SK-N-SH (cell line): ENCODE data around the gene CYB561A3. TPM values are rescaled to one million over a fixed set of nuclear protein-coding genes. Genes with fewer than 3 reads are reported as not detected.

Source experiments
- CTCF ChIA-PET: fragments of 300-600, 350-600 bp; formaldehyde crosslinking; extraction: SDS; loops from one replicate; lab custom pipeline; 2021; lab: Yijun Ruan, JAX
- POLR2A ChIA-PET: fragments of 350-600 bp; sonication (Branson Sonifier 250); formaldehyde crosslinking; extraction: SDS; loops from one replicate; lab custom pipeline; 2020; ENCODE audit warnings: antibody characterized with exemption, inconsistent platforms; lab: Yijun Ruan, JAX
- DNase-seq: peaks from one replicate; pipeline ENCODE4 v3.0.0; 2012
- H2AFZ ChIP-seq: fragments of 200-600 bp; sonication (generic); 2 replicates; pipeline ENCODE4 v1.8.1; 2016; ENCODE audit warnings: antibody characterized with exemption, mild to moderate bottlenecking, low read depth
- H3F3A ChIP-seq: fragments of 200-600 bp; sonication (generic); replicated peaks from 2 replicates; pipeline ENCODE3; 2016; ENCODE audit warnings: antibody characterized with exemption, mild to moderate bottlenecking; ENCODE audit not compliant: insufficient read depth
- H3K27ac ChIP-seq, 2 experiments: fragments of 200-500 bp in 1 of 2; fragments of 200-600 bp in 1 of 2; sonication (Bioruptor generic) in 1 of 2; sonication (generic), shearing (Covaris generic) in 1 of 2; 2 replicates each; pipeline versions ENCODE4 v1.5.1 to v1.6.1; 2014 to 2016; ENCODE audit warnings: low read depth in 2 of 2, inconsistent platforms in 1 of 2, low read length in 1 of 2, mild to moderate bottlenecking in 1 of 2, mixed read lengths in 1 of 2
- H3K27me3 ChIP-seq: fragments of 200-600 bp; sonication (generic), shearing (Covaris generic); 2 replicates; pipeline ENCODE4 v1.6.1; 2016; ENCODE audit warnings: mixed run types; ENCODE audit not compliant: insufficient read depth
- H3K36me3 ChIP-seq, 2 experiments: fragments of 200-500 bp in 1 of 2; fragments of 200-600 bp in 1 of 2; sonication (Bioruptor generic) in 1 of 2; sonication (generic) in 1 of 2; replicated peaks in 1 of 2; 2 replicates each; pipeline versions ENCODE3 to v1.5.1; 2014 to 2016; ENCODE audit warnings: low read length in 1 of 2, mild to moderate bottlenecking in 1 of 2; ENCODE audit not compliant: insufficient read depth in 2 of 2, control insufficient read depth in 1 of 2
- H3K4me1 ChIP-seq, 2 experiments: fragments of 200-500 bp in 1 of 2; fragments of 200-600 bp in 1 of 2; sonication (Bioruptor generic) in 1 of 2; sonication (generic), shearing (Covaris generic) in 1 of 2; 2 replicates each; pipeline versions ENCODE4 v1.5.1 to v1.6.1; 2014 to 2016; ENCODE audit warnings: low read depth in 1 of 2, low read length in 1 of 2, mixed run types in 1 of 2; ENCODE audit not compliant: insufficient read depth in 2 of 2, control insufficient read depth in 1 of 2
- H3K4me2 ChIP-seq: fragments of 200-600 bp; sonication (generic), shearing (Covaris generic); 2 replicates; pipeline ENCODE4 v1.6.1; 2017; ENCODE audit warnings: mixed run types
- H3K4me3 ChIP-seq, 2 experiments: fragments of 200-500 bp in 1 of 2; fragments of 200-600 bp in 1 of 2; sonication (Bioruptor generic) in 1 of 2; sonication (generic), shearing (Covaris generic) in 1 of 2; 2 replicates each; pipeline versions ENCODE4 v1.5.1 to v1.8.1; 2014 to 2016; ENCODE audit warnings: low read depth in 2 of 2, inconsistent platforms in 1 of 2, low read length in 1 of 2, mild to moderate bottlenecking in 1 of 2, mixed read lengths in 1 of 2, moderate library complexity in 1 of 2
- H3K79me2 ChIP-seq: fragments of 200-600 bp; sonication (generic); 2 replicates; pipeline ENCODE4 v1.8.1; 2017; ENCODE audit warnings: mild to moderate bottlenecking; ENCODE audit not compliant: insufficient read depth
- H3K9ac ChIP-seq: fragments of 200-600 bp; sonication (generic); 2 replicates; pipeline ENCODE4 v1.6.1; 2017; ENCODE audit warnings: mixed run types
- H3K9me2 ChIP-seq: fragments of 200-600 bp; sonication (generic); 2 replicates; pipeline ENCODE4 v1.6.1; 2017; ENCODE audit warnings: mixed run types
- H3K9me3 ChIP-seq: fragments of 200-600 bp; sonication (generic); 2 replicates; pipeline ENCODE4 v1.6.1; 2017; ENCODE audit warnings: mixed run types, mild to moderate bottlenecking, moderate library complexity
- H4K20me1 ChIP-seq: fragments of 200-600 bp; sonication (generic); 2 replicates; pipeline ENCODE4 v1.6.1; 2017; ENCODE audit warnings: mild to moderate bottlenecking, mixed run types; ENCODE audit not compliant: insufficient read depth
- EZH2phosphoT487 ChIP-seq: fragments of 200-600 bp; sonication (generic); IDR thresholded peaks from 2 replicates; pipeline ENCODE4 v1.6.1; 2017; ENCODE audit warnings: low read depth, mixed run types, mild to moderate bottlenecking, antibody characterized with exemption, moderate library complexity, borderline replicate concordance
- FOXJ3 ChIP-seq: sonication (generic); formaldehyde crosslinking; IDR thresholded peaks from 2 replicates; pipeline ENCODE4 v1.5.1; 2020; ENCODE audit warnings: mild to moderate bottlenecking, missing genetic modification reagents
- GABPA ChIP-seq: IDR thresholded peaks from 2 replicates; pipeline ENCODE4 v1.4.0; 2012; ENCODE audit warnings: low read depth, mild to moderate bottlenecking
- GATA2 ChIP-seq: sonication (generic); formaldehyde crosslinking; IDR thresholded peaks from 2 replicates; pipeline ENCODE4 v1.5.0; 2020; ENCODE audit warnings: mild to moderate bottlenecking, missing genetic modification reagents
- IRF3 ChIP-seq: fragments of 150-350 bp; IDR thresholded peaks from 2 replicates; pipeline ENCODE4 v1.6.1; 2016; ENCODE audit warnings: mild to moderate bottlenecking, low read depth, low read length
- RAD21 ChIP-seq: IDR thresholded peaks from 2 replicates; pipeline ENCODE4 v1.6.1; 2012; ENCODE audit warnings: mild to moderate bottlenecking, low read length
- REST ChIP-seq: IDR thresholded peaks from 2 replicates; pipeline ENCODE4 v1.6.1; 2012; ENCODE audit warnings: mild to moderate bottlenecking, low read depth, low read length, moderate library complexity
- RXRA ChIP-seq: IDR thresholded peaks from 2 replicates; pipeline ENCODE4 v1.4.0; 2012; ENCODE audit warnings: low read depth, mild to moderate bottlenecking, borderline replicate concordance
- SIN3A ChIP-seq: IDR thresholded peaks from 2 replicates; pipeline ENCODE4 v1.6.1; 2012; ENCODE audit warnings: low read depth, mild to moderate bottlenecking, low read length, moderate library complexity, borderline replicate concordance
- SMC3 ChIP-seq: IDR thresholded peaks from 2 replicates; pipeline ENCODE4 v1.6.1; 2012; ENCODE audit warnings: low read depth, low read length, improper control_type of control experiment
- TAF1 ChIP-seq: IDR thresholded peaks from 2 replicates; pipeline ENCODE4 v1.6.1; 2012; ENCODE audit warnings: low read depth, mild to moderate bottlenecking, low read length, moderate library complexity, borderline replicate concordance
- TCF12 ChIP-seq: IDR thresholded peaks from 2 replicates; pipeline ENCODE4 v1.4.0; 2012
- TEAD4 ChIP-seq: IDR thresholded peaks from 2 replicates; pipeline ENCODE4 v1.4.0; 2012; ENCODE audit warnings: mild to moderate bottlenecking, borderline replicate concordance; ENCODE audit not compliant: insufficient read depth
- USF2 ChIP-seq: fragments of 150-350 bp; IDR thresholded peaks from 2 replicates; pipeline ENCODE4 v1.6.1; 2017; ENCODE audit warnings: antibody characterized with exemption, low read length, low read depth, borderline replicate concordance
- YY1 ChIP-seq: IDR thresholded peaks from 2 replicates; pipeline ENCODE4 v1.4.0; 2012; ENCODE audit warnings: low read depth, mild to moderate bottlenecking
- WGBS: methylation state at CpG from one replicate; pipeline ENCODE4 v1.1.6; 2017; ENCODE audit warnings: low lambda C conversion rate; 5-methylcytosine and 5-hydroxymethylcytosine counted together
- polyA plus RNA-seq, 3 experiments: library from polyadenylated mRNA; depleted of rRNA; stranded (reverse); fragments of >200 nt; gene quantifications; 2 replicates each; pipeline ENCODE4 v1.2.3, GENCODE V29; 2012
- TF ChIP-seq, protein P1 (sequence below): IDR thresholded peaks from 2 replicates; pipeline ENCODE4; 2012

Gene CYB561A3
- polyA plus RNA-seq, 1 of the 3 experiments (the other 2 are of a cell fraction), result 76.4 TPM

DNA sequence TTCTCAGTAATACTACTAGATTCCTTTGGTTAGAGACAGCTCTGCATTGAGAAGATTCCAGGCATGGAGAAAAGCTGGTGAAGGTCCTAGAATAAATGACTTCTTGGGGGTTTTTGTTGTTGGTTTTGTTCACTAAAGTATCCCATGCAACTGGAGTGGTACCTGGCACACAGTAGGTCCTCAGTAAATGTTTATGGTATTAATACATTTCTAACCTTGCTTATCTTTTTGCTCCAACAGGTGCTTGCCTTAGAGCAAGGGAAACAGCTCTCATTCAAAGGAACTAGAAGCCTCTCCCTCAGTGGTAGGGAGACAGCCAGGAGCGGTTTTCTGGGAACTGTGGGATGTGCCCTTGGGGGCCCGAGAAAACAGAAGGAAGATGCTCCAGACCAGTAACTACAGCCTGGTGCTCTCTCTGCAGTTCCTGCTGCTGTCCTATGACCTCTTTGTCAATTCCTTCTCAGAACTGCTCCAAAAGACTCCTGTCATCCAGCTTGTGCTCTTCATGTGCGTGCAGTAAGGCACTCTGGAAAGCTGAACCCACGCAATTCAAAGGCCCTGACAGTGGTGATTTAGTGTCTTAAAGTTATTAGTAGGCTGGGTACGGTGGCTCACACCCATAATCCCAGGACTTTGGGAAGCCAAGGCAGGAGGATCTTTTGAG is 2.5 kb upstream of the CYB561A3 start:
- Histone ChIP-seq H3K9me2 (no peaks in the 10 kb centered on the region), H4K20me1 (no peaks in the 10 kb centered on the region), H3K9ac (no peak overlapping the region), H3K9me3 (no peaks in the 10 kb centered on the region), H3K27ac (no peak overlapping the region), H3K79me2 (peaks cover 43% of the 10 kb centered on the region), H2AFZ (no peak overlapping the region), H3K36me3 (peaks cover 38 to 47% of the 10 kb centered on the region in 2 experiments), H3K4me1 (peaks cover 10 to 14% of the 10 kb centered on the region in 2 experiments; a peak in 3 of 4 replicates), H3F3A (peaks cover 14% of the 10 kb centered on the region), H3K4me2 (no peak overlapping the region), H3K4me3 (no peak overlapping the region), H3K27me3 (no peaks in the 10 kb centered on the region)
- DNase-seq, result no peak
- no peak for TF ChIP-seq TCF12
- TF ChIP-seq, protein P1, sequence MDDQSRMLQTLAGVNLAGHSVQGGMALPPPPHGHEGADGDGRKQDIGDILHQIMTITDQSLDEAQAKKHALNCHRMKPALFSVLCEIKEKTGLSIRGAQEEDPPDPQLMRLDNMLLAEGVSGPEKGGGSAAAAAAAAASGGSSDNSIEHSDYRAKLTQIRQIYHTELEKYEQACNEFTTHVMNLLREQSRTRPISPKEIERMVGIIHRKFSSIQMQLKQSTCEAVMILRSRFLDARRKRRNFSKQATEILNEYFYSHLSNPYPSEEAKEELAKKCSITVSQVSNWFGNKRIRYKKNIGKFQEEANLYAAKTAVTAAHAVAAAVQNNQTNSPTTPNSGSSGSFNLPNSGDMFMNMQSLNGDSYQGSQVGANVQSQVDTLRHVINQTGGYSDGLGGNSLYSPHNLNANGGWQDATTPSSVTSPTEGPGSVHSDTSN, result no peak
- TF ChIP-seq SMC3, result no peak
- TF ChIP-seq IRF3, result no peak
- no peak for TF ChIP-seq GATA2
- no peak for TF ChIP-seq SIN3A
- no peak for TF ChIP-seq EZH2phosphoT487
- TF ChIP-seq YY1, result no peak
- TF ChIP-seq TEAD4, result no peak
- TF ChIP-seq GABPA, result no peak
- TF ChIP-seq USF2, result no peak
- no peak for TF ChIP-seq FOXJ3 (CRISPR knock-in tag)
- no peak for TF ChIP-seq RXRA
- TF ChIP-seq RAD21, result no peak
- no peak for TF ChIP-seq TAF1
- no peak for TF ChIP-seq REST
- 100% methylated on average over 5 of the region's 5 CpGs for WGBS
- ChIA-PET CTCF (interaction anchor here (0.6 to 12.1 kb wide), 4 partner anchors 8 to 71 kb away, joined by 3 to 101 read pairs (median 48); no protein-coding TSS in a partner anchor), POLR2A (interaction anchor here (1.4 to 3.9 kb wide), 4 partner anchors 19 to 31 kb away, joined by 3 to 57 read pairs (median 10); partner anchors contain the start of genes DDB1, TKFC and TMEM216)
